Thyroid gland (tissue), 4 donors: ENCODE measurements around the gene BTN2A1.

Experiments
- POLR2A ChIP-seq, 2 donors: fragments of 450-650 bp; IDR thresholded peaks; one replicate each; pipeline ENCODE4 v1.6.1; 2017; ENCODE audit warnings: antibody characterized with exemption in 2 of 2, mild to moderate bottlenecking in 2 of 2, moderate library complexity in 1 of 2
- TF ChIP-seq, protein P1 (sequence below), 6 experiments: fragments of 200-600 bp in 3 of 6; fragments of 450-650 bp in 3 of 6; sonication (generic) in 3 of 6; IDR thresholded peaks; one replicate each; pipeline ENCODE4 v1.5.1; 2016 to 2019; ENCODE audit warnings: antibody characterized with exemption in 6 of 6, mild to moderate bottlenecking in 2 of 6, inconsistent platforms in 1 of 6, moderate library complexity in 1 of 6

DNA sequence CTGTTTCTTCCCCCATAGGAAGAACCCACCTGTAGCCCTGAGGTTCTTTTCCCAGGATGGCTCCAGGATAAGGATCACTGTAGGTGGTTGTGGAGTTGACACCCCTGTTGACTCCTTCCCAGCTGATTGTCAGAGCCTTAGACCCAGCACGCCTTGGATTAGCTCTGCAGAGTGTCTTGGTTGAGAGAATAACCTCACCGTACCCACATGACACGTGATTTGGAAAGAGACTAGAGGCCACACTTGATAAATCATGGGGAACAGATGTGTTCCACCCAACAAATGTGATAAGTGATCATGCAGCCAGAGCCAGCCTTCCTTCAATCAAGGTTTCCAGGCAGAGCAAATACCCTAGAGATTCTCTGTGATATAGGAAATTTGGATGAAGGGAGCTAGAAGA lies 43.5 kb upstream of the BTN2A1 start:
- TF ChIP-seq, protein P1, sequence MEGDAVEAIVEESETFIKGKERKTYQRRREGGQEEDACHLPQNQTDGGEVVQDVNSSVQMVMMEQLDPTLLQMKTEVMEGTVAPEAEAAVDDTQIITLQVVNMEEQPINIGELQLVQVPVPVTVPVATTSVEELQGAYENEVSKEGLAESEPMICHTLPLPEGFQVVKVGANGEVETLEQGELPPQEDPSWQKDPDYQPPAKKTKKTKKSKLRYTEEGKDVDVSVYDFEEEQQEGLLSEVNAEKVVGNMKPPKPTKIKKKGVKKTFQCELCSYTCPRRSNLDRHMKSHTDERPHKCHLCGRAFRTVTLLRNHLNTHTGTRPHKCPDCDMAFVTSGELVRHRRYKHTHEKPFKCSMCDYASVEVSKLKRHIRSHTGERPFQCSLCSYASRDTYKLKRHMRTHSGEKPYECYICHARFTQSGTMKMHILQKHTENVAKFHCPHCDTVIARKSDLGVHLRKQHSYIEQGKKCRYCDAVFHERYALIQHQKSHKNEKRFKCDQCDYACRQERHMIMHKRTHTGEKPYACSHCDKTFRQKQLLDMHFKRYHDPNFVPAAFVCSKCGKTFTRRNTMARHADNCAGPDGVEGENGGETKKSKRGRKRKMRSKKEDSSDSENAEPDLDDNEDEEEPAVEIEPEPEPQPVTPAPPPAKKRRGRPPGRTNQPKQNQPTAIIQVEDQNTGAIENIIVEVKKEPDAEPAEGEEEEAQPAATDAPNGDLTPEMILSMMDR (IDR thresholded peaks at IDR 0.05) = no peak
- no peak for TF ChIP-seq POLR2A (IDR thresholded peaks at IDR 0.05)
